ENCODE results near the gene TBCC. TPM values are rescaled to one million over a fixed set of nuclear protein-coding genes. Genes with fewer than 3 reads are reported as not detected.
A peak's percentile ranks its signal among the peaks of the same experiment; 100 is the strongest.

TBCC gene
- total RNA-seq, 1 donor from 2014 or later, result 28.4 TPM

DNA sequence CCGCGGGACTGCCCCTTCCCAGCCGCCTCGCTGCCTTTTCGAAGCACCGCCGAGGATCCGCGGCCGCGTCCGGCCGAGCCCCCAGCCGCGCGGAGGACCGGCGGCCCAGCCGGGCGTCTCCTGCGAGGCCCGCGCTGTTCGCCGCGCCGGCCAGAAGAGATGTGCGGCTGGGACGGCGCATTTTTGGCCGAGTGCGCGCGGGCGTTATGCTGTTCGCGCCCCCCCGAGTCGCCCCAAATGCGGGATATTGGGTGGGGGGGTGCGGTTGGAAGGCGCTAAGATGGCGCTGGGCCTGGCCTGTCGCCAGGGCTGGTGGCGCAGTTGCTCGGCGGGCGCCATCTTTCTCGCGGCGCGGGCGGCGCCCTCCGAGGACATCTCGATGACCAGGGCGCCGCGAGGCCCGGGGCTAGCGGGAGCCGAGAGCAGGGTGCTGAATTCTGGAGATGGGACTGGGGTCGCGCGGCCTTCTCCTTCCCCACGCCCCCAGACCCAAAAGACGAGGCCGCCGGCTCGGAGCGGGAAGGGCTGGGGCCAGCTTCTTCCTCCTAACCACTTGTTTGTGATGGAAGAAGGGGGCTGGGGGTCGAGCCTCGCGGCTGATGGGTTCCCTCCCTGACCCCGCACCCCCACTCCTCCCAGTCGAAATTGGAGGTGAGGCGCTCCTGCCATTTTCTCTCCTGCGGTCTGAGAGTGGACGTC lies 37.4 kb upstream of the TBCC start:
- no peak overlapping the region for H3K4me3 Mint-ChIP-seq (ENCODE audit: low read depth)
- H3K27ac Mint-ChIP-seq, result peak overlapping the region; percentile 100
- H3K36me3 Mint-ChIP-seq (ENCODE audit: insufficient read depth), result no peaks in the 10 kb centered on the region
- TF ChIP-seq CTCF (IDR thresholded peaks at IDR 0.05; ENCODE audit: unreplicated experiment), result peak; percentile 8
- no peaks in the 10 kb centered on the region for H3K27me3 Mint-ChIP-seq
- H3K4me1 Mint-ChIP-seq (ENCODE audit: low read depth), result peaks cover 20% of the 10 kb centered on the region
- H3K9me3 Mint-ChIP-seq (ENCODE audit: low read depth), result no peaks in the 10 kb centered on the region
- DNase-seq (ENCODE audit: low spot score, unreplicated experiment), result peak; percentile 44

- DNase-seq (ENCODE audit: low spot score, unreplicated experiment), result peak; percentile 60
- no peak for TF ChIP-seq CTCF (IDR thresholded peaks at IDR 0.05; ENCODE audit: unreplicated experiment)
- H3K4me3 Mint-ChIP-seq (ENCODE audit: low read depth), result peak overlapping the region; percentile 94
- no peaks in the 10 kb centered on the region for H3K36me3 Mint-ChIP-seq (ENCODE audit: insufficient read depth)
- H3K27ac Mint-ChIP-seq, result peak overlapping the region; percentile 98
- no peaks in the 10 kb centered on the region for H3K9me3 Mint-ChIP-seq (ENCODE audit: low read depth)
- no peaks in the 10 kb centered on the region for H3K27me3 Mint-ChIP-seq
- peaks cover 20% of the 10 kb centered on the region for H3K4me1 Mint-ChIP-seq (ENCODE audit: low read depth)
Measured at GRCh38 chr6:42782689-42783176, 36.8 kb upstream of the TBCC start.

- H3K27ac Mint-ChIP-seq, result peak within 1 kb of the TSS; percentile 98
- no peak for TF ChIP-seq CTCF (IDR thresholded peaks at IDR 0.05; ENCODE audit: unreplicated experiment)
Measured at GRCh38 chr6:42781796-42782688, 36.1 kb upstream of the TBCC start, which contains the start of gene BICRAL. Gene BICRAL (plus strand): TSS chr6:42782052. CDS start chr6:42822023, 39,971 bp downstream.

DNA sequence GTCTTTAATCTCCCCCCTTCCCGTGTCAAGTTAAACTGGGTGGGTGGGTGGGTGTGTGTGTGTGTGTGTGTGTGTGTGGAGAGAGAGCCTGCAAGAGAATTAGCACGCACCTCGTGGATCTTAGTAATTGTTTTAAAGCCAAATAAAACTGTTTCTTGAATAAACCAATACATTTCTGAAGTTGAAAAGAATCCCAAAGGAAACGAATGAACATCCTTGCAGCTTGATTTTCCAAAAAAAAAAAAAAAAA lies 35.6 kb upstream of the TBCC start:
- peak overlapping the region; percentile 94 for H3K4me3 Mint-ChIP-seq (ENCODE audit: low read depth)
- H3K9me3 Mint-ChIP-seq (ENCODE audit: low read depth), result no peaks in the 10 kb centered on the region
- peaks cover 20% of the 10 kb centered on the region for H3K4me1 Mint-ChIP-seq (ENCODE audit: low read depth)
- peak overlapping the region; percentile 96 for H3K27ac Mint-ChIP-seq
- H3K36me3 Mint-ChIP-seq (ENCODE audit: insufficient read depth), result no peaks in the 10 kb centered on the region
- TF ChIP-seq CTCF (IDR thresholded peaks at IDR 0.05; ENCODE audit: unreplicated experiment), result no peak
- DNase-seq (ENCODE audit: low spot score, unreplicated experiment), result no peak
- H3K27me3 Mint-ChIP-seq, result no peaks in the 10 kb centered on the region

More at GRCh38 chr6:42781796-42782688, 36.1 kb upstream of the TBCC start, which contains the start of gene BICRAL:
- DNase-seq (ENCODE audit: low spot score, unreplicated experiment), result peak; percentile 46
- H3K36me3 Mint-ChIP-seq (ENCODE audit: insufficient read depth), result no peaks in the 10 kb centered on the region
- peak within 1 kb of the TSS; percentile 94 for H3K4me3 Mint-ChIP-seq (ENCODE audit: low read depth)
- no peaks in the 10 kb centered on the region for H3K27me3 Mint-ChIP-seq
- H3K9me3 Mint-ChIP-seq (ENCODE audit: low read depth), result no peaks in the 10 kb centered on the region
- peaks cover 20% of the 10 kb centered on the region for H3K4me1 Mint-ChIP-seq (ENCODE audit: low read depth)

DNA sequence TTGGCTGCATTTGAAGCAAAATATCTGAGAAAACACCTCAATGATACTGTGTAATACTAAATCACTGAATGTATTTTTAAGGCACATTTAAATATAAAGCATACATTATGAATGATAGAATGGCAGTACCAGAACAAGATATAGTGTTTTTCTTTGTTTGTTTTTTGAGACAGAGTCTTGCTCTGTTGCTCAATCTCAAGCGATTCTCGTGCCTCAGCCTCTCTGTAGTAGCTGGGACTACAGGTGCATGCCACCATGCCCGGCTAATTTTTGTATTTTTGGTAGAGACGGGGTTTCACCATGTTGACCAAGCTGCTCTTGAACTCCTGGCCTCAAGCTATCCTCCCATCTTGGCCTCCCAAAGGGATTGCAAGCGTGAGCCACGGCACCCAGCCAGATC lies 33.6 kb upstream of the TBCC start:
- H3K36me3 Mint-ChIP-seq (ENCODE audit: insufficient read depth), result no peaks in the 10 kb centered on the region
- no peak for TF ChIP-seq CTCF (IDR thresholded peaks at IDR 0.05; ENCODE audit: unreplicated experiment)
- H3K4me3 Mint-ChIP-seq (ENCODE audit: low read depth), result no peak overlapping the region
- peaks cover 10% of the 10 kb centered on the region for H3K4me1 Mint-ChIP-seq (ENCODE audit: low read depth)
- no peaks in the 10 kb centered on the region for H3K9me3 Mint-ChIP-seq (ENCODE audit: low read depth)
- no peak for DNase-seq (ENCODE audit: low spot score, unreplicated experiment)
- no peak overlapping the region for H3K27ac Mint-ChIP-seq
- no peaks in the 10 kb centered on the region for H3K27me3 Mint-ChIP-seq

Data from progenitor cell of endocrine pancreas (in vitro differentiated cells).